GM12891 (cell line): Measurements from ENCODE around the gene CSMD2.

Experiments used
- POLR2A ChIP-seq: IDR thresholded peaks from 2 replicates; pipeline ENCODE4 v1.6.1; 2011; ENCODE audit warnings: low read depth, low read length, control low read depth
- POLR2AphosphoS5 ChIP-seq: IDR thresholded peaks from 2 replicates; pipeline ENCODE4 v1.6.1; 2011; ENCODE audit warnings: low read depth, low read length, control low read depth

GRCh38 chr1:33488624-33489023 lies 676.4 kb downstream of the CSMD2 start:
- TF ChIP-seq POLR2A (no peak), POLR2AphosphoS5 (no peak)
